Measurements from ENCODE around the gene SDK1. TPM values are rescaled to one million over a fixed set of nuclear protein-coding genes. Genes with fewer than 3 reads are reported as not detected.

Gene SDK1
- total RNA-seq, 6 experiments from 2014 or later, result not detected

- no peak overlapping the region for H3K4me3 Mint-ChIP-seq
- H3K27ac Mint-ChIP-seq, result no peak overlapping the region
- peaks cover 3% of the 10 kb centered on the region for H3K27me3 Mint-ChIP-seq (ENCODE audit: insufficient read depth)
- H3K4me1 Mint-ChIP-seq (ENCODE audit: low read depth), result no peaks in the 10 kb centered on the region
- H3K9me3 Mint-ChIP-seq, result peaks cover 75% of the 10 kb centered on the region
- no peak for DNase-seq
- no peak for TF ChIP-seq CTCF (IDR thresholded peaks at IDR 0.05)
- no peaks in the 10 kb centered on the region for H3K36me3 Mint-ChIP-seq (ENCODE audit: low read depth)
Measured at GRCh38 chr7:4166807-4167206, 865.8 kb downstream of the SDK1 start.

GRCh38 chr7:4167385-4167910 is 866.4 kb downstream of the SDK1 start:
- H3K27me3 Mint-ChIP-seq (ENCODE audit: insufficient read depth), result peaks cover 3% of the 10 kb centered on the region

GRCh38 chr7:4168041-4168440 is 867.0 kb downstream of the SDK1 start:
- no peak for TF ChIP-seq CTCF (IDR thresholded peaks at IDR 0.05)
- Mint-ChIP-seq H3K27me3 (ENCODE audit: insufficient read depth) (peaks cover 3% of the 10 kb centered on the region), H3K9me3 (peaks cover 78% of the 10 kb centered on the region), H3K4me1 (ENCODE audit: low read depth) (no peaks in the 10 kb centered on the region), H3K36me3 (ENCODE audit: low read depth) (peaks cover 8% of the 10 kb centered on the region; the same call in 1 of the 2 replicates), H3K27ac (no peak overlapping the region), H3K4me3 (no peak overlapping the region)
- DNase-seq, result no peak

More at GRCh38 chr7:4167385-4167910, 866.4 kb downstream of the SDK1 start:
- no peak overlapping the region for H3K27ac Mint-ChIP-seq
- H3K36me3 Mint-ChIP-seq (ENCODE audit: low read depth), result peaks cover 3% of the 10 kb centered on the region; the same call in 1 of the 2 replicates
- DNase-seq, result no peak
- TF ChIP-seq CTCF (IDR thresholded peaks at IDR 0.05), result no peak
- H3K4me1 Mint-ChIP-seq (ENCODE audit: low read depth), result no peaks in the 10 kb centered on the region
- H3K4me3 Mint-ChIP-seq, result no peak overlapping the region
- peaks cover 78% of the 10 kb centered on the region for H3K9me3 Mint-ChIP-seq

DNA sequence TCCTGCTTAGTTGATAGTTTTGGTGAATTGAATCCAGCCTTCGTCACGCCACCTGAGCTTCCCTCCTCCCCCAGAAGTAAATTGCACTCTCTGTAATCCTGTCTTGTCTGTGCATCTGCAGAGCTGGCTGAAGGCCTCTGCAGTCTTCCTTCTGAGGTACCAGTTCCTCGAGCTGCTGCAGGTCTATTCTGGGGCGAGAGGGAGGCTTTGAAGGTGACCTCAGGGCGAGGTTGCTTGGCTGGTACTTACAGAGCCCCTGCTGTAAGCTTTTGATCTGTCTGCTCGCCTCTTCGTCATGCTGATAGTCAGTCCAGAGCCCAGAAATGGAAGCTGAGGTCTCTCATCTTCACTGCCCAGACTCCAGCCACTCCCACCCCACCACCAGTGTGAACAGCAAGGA is 867.5 kb downstream of the SDK1 start:
- H3K9me3 Mint-ChIP-seq, result peaks cover 78% of the 10 kb centered on the region
- no peak overlapping the region for H3K4me3 Mint-ChIP-seq
- DNase-seq, result no peak
- no peak overlapping the region for H3K27ac Mint-ChIP-seq
- peaks cover 8% of the 10 kb centered on the region; the same call in 1 of the 2 replicates for H3K36me3 Mint-ChIP-seq (ENCODE audit: low read depth)
- peaks cover 3% of the 10 kb centered on the region for H3K27me3 Mint-ChIP-seq (ENCODE audit: insufficient read depth)
- no peak for TF ChIP-seq CTCF (IDR thresholded peaks at IDR 0.05)
- no peaks in the 10 kb centered on the region for H3K4me1 Mint-ChIP-seq (ENCODE audit: low read depth)

GRCh38 chr7:4169455-4169854 is 868.4 kb downstream of the SDK1 start:
- Mint-ChIP-seq H3K9me3 (peaks cover 76% of the 10 kb centered on the region), H3K36me3 (ENCODE audit: low read depth) (peaks cover 8% of the 10 kb centered on the region; the same call in 1 of the 2 replicates), H3K4me1 (ENCODE audit: low read depth) (no peaks in the 10 kb centered on the region), H3K27me3 (ENCODE audit: insufficient read depth) (peaks cover 3% of the 10 kb centered on the region), H3K27ac (no peak overlapping the region), H3K4me3 (no peak overlapping the region)
- TF ChIP-seq CTCF (IDR thresholded peaks at IDR 0.05), result no peak
- no peak for DNase-seq
